Measurements from ENCODE around the gene GPR62.
"Not testable (repeated sequence)": the region's sequence is repeated elsewhere in the genome, so short reads cannot be mapped to it uniquely, and the experiment has no call there.

Gene GPR62

DNA sequence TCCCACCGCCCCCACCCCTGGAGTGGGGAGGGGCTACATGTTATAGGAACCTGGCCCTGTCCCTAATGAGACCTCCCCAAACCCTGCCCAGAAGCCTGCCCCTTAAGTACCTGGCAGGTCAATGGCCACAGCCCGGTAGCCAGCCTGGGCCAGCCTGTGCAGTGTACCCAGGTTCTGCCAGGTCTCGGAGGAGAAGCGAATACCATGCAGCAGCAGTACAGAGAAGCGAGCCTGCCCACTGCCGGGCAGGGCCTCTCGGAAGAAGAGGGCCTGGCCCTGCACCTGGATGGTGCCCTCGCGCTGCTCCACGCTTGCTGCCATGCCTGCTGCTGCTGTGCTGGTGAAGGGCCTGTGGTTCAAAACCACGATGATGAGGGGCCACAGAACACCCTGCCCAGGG is 16.2 kb downstream of the GPR62 start:
- DNase-seq: no peak

DNA sequence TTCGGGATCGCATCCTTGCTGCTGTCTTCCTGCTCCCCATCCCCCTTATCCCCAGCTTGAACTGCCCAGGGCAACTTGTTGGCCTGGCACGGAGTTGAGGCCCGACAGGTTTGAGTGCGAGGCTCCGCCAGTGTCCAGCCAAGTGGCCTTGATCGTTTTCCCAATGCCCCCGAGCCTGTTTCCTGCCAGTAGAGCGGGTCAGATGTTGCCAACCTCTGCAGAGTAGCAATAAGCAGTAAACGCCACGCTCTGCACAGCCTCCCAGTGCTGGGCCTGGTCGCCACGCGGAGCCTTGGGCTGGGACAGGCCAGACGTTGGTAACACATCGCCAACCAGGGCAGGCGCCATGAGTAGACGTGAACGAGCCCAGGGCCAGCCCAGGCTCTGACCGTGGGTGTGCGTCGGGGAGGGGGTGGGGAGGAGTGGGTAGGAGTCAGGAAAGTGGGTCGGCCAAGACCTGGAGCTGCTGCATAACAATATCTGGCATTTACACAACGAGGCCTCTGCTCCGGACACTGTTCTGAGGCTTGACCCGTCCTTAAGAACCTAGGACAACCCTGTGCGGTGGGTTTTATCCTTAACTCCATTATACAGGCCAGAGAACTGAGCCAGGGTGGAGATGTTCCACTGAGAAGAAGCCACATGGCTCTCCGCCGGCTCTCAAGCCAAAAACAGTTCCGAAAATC is 19.2 kb downstream of the GPR62 start:
- no peak for DNase-seq

DNA sequence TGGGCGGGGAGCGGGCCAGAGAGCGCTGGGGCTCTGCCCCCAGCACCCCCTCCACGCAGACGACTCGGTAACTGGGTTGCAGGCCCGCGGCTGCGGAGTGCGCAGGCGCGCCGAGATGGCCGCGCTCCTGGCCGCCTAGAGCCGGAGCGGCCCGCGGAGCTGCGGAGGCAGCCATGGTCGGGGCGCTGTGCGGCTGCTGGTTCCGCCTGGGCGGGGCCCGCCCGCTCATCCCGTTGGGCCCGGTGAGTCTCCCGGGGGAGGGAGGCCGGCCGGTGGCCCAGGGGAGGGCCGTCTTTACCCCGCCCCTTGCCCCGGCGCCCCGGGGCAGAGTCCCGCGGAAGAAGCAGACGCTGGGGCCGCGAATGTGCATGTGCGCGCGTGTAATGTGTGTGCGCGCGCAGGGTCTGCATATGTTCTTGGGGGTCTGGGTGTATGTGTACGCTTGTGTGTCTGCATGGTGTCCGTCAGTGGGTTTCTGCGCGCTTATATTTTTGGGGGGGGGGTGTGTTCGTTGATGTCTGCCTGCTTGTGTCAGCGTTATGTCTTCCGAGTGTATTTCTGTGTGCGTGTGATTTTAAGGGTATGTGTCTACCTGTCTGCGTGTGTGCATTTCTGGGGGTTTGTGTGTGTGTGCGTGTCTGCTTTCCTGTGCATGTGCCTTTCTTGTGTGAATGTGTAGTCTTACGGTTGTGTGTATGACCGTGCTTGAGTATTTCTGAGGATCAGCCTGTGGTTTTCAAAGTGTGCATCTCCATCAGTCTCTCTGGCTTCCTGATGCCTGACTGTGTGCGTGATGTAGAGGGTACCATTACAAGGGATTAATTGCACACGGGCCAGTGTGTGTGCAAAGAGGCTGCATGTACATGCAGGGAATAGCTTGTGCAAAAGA is 20.0 kb downstream of the GPR62 start, which contains the start of gene ABHD14A:
ABHD14A (plus strand) TSS at position 102 of the 889 bp plus-strand sequence; CDS start at position 174, 72 bp downstream.
- DNase-seq: no peak

DNA sequence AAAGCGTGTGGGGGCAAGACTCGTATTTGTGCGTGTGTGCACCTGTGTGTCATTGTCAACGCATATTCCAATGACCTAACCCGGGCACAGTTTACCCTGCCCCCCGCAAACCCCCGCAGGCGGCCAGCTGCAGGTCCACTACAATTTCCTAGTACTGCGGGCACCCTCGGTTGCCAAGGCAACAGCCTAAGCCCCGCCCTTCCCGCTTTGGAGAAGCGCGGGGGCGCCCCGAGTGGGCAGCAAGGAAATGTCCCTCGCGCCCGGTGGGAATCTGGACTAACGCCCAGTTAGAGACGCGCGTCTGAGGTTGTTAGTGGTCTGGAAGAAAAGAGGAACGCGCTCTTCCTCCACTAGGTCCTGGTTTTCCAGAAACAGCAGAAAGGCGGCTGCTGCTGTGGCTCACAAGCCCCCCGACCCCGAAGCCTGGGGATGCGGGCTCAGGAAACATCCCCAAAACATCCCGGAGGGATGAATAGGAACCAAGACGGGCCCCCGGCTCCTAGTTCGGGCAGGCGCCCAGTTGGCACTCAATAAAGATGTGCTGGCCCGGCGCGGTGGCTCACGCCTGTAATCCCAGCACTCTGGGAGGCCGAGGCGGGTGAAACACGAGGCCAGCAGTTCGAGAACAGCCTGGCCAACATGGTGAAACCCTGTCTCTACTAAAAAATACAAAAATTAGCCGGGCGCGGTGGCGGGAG is 20.8 kb downstream of the GPR62 start:
- DNase-seq: no peak

DNA sequence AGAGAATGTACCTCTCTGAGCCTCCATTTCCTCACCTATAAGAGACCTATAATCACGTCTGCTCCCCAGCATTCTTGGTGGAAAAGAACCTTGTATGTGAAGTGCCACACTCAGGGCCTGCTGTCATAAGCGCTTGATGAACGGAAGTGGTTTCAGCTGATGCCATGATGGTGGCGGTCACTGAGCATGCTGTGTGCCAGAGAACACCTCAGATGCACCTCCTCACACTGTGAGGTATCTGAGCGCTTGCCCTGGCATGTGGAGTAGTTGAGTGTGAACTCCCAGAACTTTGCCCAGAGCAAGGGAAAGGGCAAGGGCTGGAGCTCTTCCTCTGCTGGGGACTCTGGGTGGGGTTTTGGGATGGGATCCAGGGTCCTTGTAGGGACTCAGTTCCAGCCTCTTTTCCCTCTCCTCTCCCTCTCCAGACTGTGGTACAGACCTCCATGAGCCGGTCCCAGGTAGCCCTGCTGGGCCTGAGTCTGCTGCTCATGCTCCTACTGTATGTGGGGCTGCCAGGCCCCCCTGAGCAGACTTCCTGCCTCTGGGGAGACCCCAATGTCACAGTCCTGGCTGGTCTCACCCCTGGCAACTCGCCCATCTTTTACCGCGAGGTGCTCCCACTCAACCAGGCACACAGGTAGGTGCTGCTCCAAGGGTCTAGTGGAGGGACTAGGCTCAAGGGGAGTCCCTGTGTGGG is 22.4 kb downstream of the GPR62 start:
- DNase-seq: no peak

DNA sequence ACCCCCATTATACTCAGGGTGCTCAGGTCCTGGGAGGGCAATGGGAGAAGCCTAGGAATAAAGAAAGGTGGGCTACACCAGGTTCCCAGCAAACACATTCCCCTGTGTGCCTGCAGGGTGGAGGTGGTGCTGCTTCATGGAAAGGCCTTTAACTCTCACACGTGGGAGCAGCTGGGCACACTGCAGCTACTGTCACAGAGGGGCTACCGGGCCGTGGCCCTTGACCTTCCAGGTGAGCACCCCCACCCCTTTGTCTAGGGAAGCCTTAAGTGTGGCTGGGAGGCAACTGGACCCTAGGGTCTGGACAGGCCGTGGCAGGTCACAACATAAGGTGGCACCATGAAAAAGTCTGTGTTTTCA is 22.9 kb downstream of the GPR62 start:
- DNase-seq: no peak

DNA sequence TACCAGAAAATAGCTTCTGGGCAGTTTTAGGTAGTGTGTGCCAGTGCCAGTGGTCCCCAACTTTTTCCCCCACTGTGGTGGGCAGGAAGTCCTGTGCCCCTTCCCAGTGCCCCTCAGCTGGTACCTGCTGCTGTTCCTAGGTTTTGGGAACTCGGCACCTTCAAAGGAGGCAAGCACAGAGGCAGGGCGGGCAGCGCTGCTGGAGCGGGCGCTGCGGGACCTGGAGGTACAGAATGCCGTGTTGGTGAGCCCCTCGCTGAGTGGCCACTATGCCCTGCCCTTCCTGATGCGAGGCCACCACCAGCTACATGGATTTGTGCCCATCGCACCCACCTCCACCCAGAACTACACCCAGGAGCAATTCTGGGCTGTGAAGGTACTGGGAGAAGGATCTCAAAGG is 25.1 kb downstream of the GPR62 start:
- DNase-seq: no peak

DNA sequence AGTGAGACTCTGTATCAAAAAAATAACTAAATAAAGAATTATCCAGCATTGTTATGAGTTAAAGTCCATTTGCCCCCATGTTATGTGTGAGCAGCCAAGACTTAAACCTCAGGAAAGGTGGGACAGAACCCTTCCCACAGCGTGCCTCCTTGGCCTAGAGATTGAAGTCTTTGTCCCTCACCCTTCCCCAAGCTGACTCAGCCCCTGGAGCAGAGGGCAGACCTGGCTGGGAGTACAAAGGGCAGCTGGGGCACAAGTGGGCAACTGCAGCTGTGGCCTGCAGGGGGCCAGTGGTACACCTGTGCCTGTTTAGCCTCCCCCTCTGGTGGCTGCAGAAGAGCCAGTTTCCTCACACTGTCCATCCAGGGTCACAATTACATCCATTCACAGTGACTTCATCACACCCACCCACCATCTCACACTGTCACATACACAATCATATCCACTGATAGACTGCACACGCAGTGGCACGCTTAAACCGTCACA is 27.2 kb downstream of the GPR62 start:
- DNase-seq: no peak

DNA sequence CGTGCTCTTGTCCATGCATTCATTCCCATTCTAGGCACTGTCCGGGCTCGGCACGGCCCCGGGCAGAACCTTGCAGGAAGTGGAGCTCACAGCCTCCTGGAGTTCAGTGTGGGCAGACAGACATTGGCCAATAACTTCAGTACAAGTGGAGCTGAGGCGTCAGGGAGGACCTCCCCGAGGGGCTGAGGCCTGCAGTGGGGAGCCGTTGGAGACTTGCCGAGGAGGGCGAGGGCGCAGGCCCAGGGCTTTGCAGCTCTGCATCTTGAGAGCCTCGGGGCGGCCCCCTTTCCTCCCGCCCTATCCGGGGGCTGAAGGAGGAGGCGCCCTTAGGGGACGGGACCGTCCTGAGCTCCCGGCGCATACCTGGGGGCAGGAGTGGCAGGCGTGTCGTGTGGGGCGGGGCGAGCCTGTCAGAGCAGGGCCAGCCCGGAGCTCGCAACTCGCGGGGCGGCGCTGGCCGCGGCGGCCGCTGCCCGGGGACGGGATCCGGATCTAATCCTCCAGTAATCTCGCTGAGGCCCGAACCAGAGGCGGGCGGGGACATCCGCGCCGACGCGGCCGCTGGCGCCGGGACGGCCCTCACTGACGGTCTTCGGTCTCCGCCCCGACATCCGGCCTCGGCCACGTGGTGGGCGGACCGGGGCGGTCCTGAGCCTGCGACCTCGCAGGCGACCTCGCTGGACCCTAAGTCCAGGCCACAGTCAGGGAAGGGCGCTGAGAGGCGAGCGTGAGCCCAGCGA is 27.8 kb downstream of the GPR62 start, which contains the start of gene ACY1:
ACY1 (plus strand) TSS at position 698 of the 740 bp plus-strand sequence. CDS start 530 bp downstream, outside the sequence.
- no peak for DNase-seq

DNA sequence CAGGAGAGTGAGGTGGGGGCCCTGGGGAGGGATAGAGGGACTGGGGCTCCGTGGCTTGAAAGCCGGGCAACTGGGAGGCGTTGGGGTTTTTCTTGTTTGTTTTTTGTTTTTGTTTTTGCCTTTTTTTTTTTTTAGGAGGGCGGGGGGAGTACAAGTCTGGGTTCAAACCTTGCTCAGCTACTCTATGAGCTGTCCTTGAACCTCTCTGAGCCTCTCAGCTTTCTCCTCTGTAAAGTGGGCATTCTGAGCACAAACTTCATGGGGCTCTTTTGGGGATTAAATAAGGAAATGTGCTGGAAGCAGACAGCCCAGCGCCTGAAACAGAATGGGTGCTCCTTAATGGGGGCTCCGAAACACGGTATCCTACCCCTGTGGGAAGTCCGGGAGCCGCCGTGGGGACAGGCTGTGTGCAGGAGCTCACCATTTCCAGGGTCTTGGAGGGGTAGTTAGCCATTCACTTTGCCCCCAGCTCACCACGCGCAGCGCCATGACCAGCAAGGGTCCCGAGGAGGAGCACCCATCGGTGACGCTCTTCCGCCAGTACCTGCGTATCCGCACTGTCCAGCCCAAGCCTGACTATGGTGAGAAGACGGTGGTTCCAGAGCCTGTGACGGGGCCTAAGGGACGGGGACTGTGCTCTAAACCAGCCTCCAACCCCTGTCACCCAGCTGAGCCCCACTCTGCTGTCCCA is 28.5 kb downstream of the GPR62 start:
- no peak for DNase-seq

DNA sequence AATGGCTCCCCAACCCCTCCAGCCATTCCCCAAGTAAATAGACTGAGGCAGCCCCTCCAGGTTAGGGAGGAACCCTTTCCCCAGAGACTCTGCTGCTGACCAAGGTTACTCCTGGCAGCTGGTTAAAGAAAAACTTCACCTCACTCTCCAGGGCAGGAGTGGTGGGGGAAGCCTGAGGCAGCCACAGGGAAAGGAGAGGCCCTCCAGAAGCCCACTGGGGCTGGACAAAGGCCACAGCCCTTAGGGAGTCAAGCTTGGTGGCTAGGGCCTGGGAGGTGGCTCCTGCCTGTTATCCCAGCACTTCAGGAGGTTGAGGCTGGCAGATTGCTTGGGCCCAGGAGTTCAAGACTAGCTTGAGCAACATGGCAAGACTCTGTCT is 29.1 kb downstream of the GPR62 start:
- no peak for DNase-seq

DNA sequence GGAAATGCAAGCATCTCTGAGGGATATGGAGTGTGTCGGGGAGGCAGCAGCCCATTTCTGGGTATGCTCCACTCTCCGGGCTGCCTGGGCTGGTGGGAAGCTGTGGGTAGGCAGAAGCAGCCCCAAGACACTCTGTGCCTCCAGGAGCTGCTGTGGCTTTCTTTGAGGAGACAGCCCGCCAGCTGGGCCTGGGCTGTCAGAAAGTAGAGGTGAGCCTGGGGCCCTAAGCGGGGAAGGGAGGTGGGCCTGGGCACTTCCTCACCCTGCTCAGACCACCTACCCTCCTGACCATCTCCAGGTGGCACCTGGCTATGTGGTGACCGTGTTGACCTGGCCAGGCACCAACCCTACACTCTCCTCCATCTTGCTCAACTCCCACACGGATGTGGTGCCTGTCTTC is 29.9 kb downstream of the GPR62 start:
- no peak for DNase-seq

DNA sequence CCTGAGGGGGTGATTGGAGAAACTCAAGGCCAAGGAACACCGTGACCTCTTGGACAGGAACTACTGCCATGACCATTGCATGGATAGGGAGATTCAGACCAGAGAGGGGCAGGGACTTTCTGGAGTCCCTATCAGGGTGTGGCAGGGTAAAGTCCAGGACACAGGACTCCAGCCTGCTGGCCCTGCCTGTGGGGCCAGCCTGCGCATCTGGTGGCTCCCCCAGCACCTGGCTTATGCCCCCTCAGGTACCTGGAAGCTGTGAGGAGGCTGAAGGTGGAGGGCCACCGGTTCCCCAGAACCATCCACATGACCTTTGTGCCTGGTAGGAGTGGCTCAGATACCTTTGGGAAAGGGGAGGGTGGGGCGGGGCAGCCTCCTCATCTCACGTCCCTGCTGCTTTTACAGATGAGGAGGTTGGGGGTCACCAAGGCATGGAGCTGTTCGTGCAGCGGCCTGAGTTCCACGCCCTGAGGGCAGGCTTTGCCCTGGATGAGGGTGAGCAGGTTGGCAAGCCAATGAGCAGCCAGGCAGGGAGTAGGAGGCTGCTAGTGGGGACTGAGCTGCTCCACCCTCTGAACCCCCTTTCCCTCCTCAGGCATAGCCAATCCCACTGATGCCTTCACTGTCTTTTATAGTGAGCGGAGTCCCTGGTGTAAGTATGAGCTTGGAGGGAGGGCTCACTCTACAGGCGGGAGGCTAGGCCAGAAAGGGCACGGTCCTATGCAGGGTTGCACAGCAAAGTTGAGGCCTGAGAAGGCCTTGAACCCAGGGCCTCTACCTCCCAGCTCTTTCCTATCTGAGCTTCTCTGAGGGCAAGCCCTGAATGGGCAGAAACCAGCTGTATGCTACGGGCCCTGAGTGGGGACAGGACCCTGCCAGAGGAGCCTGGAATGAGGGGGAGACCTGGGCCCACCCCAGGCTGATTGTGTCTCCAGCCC is 31.1 kb downstream of the GPR62 start:
- no peak for DNase-seq

DNA sequence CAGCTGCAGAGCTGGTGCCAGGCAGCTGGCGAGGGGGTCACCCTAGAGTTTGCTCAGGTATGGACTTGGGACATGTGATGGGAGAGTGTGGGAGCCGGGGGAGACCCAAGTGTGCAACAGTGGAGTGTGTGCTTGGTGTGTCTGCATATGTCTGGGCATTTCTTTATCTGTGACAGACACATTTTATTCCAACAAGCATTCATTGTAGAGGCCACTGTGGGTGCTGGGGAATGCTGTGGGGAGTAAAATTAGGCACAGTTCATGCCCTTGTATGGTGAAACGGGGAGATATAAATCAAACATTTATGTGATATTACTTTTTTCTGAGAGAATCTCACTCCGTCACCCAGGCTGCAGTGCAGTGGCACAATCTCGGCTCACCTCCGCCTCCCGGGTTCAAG is 32.4 kb downstream of the GPR62 start:
- DNase-seq: no peak

DNA sequence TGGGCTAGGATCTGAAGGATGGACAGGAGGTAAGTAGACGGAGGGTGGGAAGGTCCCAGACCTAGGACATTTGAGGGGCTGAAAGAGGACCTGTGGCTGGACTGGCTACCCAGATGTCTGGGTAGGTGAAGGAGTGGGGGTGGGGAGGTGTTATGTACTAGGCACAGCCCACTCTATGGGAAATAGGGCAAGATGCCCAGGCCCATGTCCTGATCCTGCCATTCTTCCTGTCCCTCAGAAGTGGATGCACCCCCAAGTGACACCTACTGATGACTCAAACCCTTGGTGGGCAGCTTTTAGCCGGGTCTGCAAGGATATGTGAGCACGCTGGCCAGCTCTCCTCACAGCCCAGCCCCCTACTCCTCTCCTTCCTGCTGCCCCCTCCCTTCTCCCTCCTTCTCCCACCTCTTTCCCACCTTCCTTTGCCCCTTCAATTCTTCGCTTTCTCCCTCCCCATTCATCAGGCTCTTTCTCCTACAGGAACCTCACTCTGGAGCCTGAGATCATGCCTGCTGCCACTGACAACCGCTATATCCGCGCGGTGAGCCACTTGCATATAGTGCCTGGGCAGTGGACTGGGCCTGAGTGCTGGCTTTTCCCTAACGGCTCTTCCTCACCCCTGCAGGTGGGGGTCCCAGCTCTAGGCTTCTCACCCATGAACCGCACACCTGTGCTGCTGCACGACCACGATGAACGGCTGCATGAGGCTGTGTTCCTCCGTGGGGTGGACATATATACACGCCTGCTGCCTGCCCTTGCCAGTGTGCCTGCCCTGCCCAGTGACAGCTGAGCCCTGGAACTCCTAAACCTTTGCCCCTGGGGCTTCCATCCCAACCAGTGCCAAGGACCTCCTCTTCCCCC is 33.3 kb downstream of the GPR62 start:
- DNase-seq: no peak

DNA sequence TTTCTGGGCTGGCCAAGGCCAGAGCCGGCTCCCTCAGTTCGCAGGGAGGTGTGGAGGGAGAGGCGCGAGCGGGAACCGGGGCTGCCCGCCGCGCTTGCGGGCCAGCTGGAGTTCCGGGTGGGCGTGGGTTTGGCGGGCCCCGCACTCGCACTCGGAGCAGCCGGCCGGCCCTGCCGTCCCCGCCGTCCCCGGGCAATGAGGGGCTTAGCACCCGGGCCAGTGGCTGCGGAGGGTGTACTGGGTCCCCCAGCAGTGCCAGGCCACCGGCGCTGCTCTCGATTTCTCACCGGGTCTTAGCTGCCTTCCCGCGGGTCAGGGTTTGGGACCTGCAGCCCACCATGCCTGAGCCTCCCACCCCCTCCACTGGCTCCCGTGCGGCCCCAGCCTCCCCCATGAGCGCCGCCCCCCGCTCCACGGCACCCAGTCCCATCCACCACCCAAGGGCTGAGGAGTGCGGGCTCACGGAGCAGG is 35.4 kb downstream of the GPR62 start:
- DNase-seq: not testable (repeated sequence)

DNA sequence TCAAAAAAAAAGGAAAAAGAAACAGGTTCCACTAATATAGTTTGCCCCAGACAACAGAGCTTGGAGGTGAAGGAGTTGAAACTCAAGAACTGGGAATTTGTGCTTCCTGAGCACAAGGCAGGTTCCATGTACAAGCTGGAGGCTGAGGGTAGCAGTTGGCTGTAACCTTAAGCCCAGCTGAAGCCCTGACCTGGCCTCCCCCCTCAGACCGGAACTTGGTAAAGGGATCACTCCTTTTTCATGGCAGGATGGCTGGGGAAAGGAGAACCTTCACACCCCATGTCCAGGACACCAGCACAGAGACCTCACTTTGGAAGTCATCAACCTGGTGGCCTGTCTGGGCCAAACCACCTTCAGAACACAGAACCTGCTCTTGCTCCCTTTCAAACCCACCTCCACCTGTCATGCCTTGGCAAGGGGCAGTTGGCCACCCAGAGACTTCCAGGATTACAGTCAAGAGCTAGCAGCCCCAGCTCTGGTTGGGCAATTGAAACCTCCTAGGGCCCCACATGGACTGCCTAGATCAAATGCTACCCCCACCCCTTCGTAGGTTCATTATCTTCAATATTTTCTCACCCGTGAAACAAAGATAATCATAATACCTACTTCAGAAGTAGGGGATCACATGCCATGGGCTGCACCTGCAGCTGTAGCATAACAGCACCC is 37.0 kb downstream of the GPR62 start:
- no peak for DNase-seq

DNA sequence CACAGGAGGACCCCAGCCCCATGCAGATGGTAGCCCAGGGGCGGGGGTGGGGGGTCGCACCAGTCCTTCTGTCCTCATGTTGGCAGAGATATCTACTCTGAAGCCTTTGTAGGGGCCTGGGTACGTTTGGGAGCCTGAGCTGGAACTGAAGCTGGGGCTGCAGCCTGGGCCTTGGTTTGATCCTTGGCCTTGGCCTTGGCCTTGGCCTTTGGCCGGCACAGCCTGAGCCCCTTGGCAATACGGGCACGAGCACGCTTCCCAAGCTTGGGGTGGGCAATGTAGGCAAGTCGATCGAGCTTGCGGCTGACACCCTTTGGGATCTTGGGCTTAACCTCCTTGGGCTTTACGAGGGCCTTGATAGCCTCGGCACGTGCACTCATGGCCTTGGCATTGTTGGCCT is 38.5 kb downstream of the GPR62 start:
- not testable (repeated sequence) for DNase-seq

DNA sequence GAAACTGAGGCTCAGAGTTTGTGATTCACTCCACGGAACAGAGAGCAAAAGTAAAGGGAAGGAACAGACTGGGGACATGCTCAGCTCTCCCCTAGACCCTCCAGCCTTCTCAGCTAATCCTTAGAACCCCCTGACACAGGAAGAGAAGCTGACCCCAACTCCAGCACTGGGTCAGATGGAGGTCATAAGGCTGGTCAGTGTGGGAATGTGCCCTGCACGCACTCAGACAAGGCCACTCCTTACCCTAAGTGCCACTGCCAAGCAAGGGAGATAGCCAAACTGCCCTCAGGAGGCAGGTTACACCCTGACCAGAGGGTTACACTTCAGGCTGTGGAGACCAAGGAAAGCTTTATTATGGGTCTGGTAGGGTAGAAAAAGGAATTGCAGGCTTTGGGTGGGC is 39.3 kb downstream of the GPR62 start:
- no peak for DNase-seq
